SKM-1 treated with dmso at 0.1 percent for 144 hours (cell line): ENCODE measurements around the gene ALX4.

ENCODE experiments used
- DNase-seq: peaks from one replicate; lab custom pipeline; 2025; ENCODE audit not compliant: unreplicated experiment; lab: John Stamatoyannopoulos, UW

ALX4 gene

GRCh38 chr11:44268614-44269080, 41.3 kb downstream of the ALX4 start:
- DNase-seq, result no peak

GRCh38 chr11:44267750-44268613, 42.0 kb downstream of the ALX4 start:
- DNase-seq, result no peak

GRCh38 chr11:44267006-44267749, 42.8 kb downstream of the ALX4 start:
- no peak for DNase-seq

GRCh38 chr11:44266056-44266780, 43.7 kb downstream of the ALX4 start:
- no peak for DNase-seq

- no peak for DNase-seq
Observed at GRCh38 chr11:44264761-44265160, 45.2 kb downstream of the ALX4 start.

- DNase-seq, result no peak
Observed at GRCh38 chr11:44264438-44264749, 45.5 kb downstream of the ALX4 start.

- no peak for DNase-seq
Observed at GRCh38 chr11:44263738-44264437, 46.1 kb downstream of the ALX4 start.

GRCh38 chr11:44261800-44262591, 47.9 kb downstream of the ALX4 start:
- no peak for DNase-seq

- DNase-seq, result no peak
Observed at GRCh38 chr11:44260081-44260480, 49.9 kb downstream of the ALX4 start.

- DNase-seq, result no peak
Observed at GRCh38 chr11:44258839-44259420, 51.0 kb downstream of the ALX4 start.

- no peak for DNase-seq
Observed at GRCh38 chr11:44258190-44258489, 51.8 kb downstream of the ALX4 start.

- DNase-seq, result no peak
Observed at GRCh38 chr11:44257338-44258189, 52.4 kb downstream of the ALX4 start.

- DNase-seq, result no peak
Observed at GRCh38 chr11:44256673-44257291, 53.2 kb downstream of the ALX4 start.

GRCh38 chr11:44255406-44256071, 54.4 kb downstream of the ALX4 start:
- no peak for DNase-seq

GRCh38 chr11:44252999-44253602, 56.8 kb downstream of the ALX4 start:
- DNase-seq, result no peak

GRCh38 chr11:44250421-44250820, 59.5 kb downstream of the ALX4 start:
- no peak for DNase-seq

GRCh38 chr11:44248109-44248508, 61.8 kb downstream of the ALX4 start:
- no peak for DNase-seq

GRCh38 chr11:44247508-44247907, 62.4 kb downstream of the ALX4 start:
- DNase-seq, result no peak
